Activated T-cell treated with anti-CD3 and anti-CD28 coated beads, Interleukin-2, amount 50 U/mL, for 72 hours (primary cell): ENCODE results near the gene CELSR1. TPM values are rescaled to one million over a fixed set of nuclear protein-coding genes. Genes with fewer than 3 reads are reported as not detected.
A peak's percentile ranks its signal among the peaks of the same experiment; 100 is the strongest.

ENCODE experiments used
- ATAC-seq, 2 donors: fragments of 150-1000 bp; cut with Tn5 transposase; replicated peaks in 1 of 2; 2 replicates each; pipeline ENCODE4 v1.10.0; 2021; ENCODE audit warnings: moderate library complexity in 2 of 2, mild to moderate bottlenecking in 1 of 2
- DNase-seq, 2 donors: peaks; one replicate each; pipeline ENCODE4 v3.0.0; 2021 to 2022; ENCODE audit warnings: mixed read lengths in 1 of 2
- H3K27ac Mint-ChIP-seq: one replicate; pipeline ENCODE4 v1.8.0; 2022; ENCODE audit warnings: mild to moderate bottlenecking, moderate library complexity, mixed read lengths
- H3K27me3 Mint-ChIP-seq: one replicate; pipeline ENCODE4 v1.8.0; 2022; ENCODE audit warnings: low read depth, mixed read lengths
- H3K36me3 Mint-ChIP-seq, 2 donors: one replicate each; pipeline ENCODE4 v1.8.0; 2022; ENCODE audit warnings: mixed read lengths in 2 of 2, mild to moderate bottlenecking in 1 of 2; ENCODE audit not compliant: insufficient read depth in 2 of 2
- H3K4me1 Mint-ChIP-seq: one replicate; pipeline ENCODE4 v1.8.0; 2022; ENCODE audit warnings: low read depth, mixed read lengths
- H3K4me3 Mint-ChIP-seq, 2 donors: one replicate each; pipeline ENCODE4 v1.8.0; 2022; ENCODE audit warnings: mild to moderate bottlenecking in 2 of 2, mixed read lengths in 2 of 2, moderate library complexity in 2 of 2
- H3K9me3 Mint-ChIP-seq, 2 donors: one replicate each; pipeline ENCODE4 v1.8.0; 2022; ENCODE audit warnings: mixed read lengths in 2 of 2
- total RNA-seq, 2 donors: library from RNA; stranded (reverse); gene quantifications; one replicate each; pipeline ENCODE4 v1.2.3, GENCODE V29; 2022

CELSR1 gene
- total RNA-seq, 2 donors from 2014 or later: 0.83 to 1.3 TPM

DNA sequence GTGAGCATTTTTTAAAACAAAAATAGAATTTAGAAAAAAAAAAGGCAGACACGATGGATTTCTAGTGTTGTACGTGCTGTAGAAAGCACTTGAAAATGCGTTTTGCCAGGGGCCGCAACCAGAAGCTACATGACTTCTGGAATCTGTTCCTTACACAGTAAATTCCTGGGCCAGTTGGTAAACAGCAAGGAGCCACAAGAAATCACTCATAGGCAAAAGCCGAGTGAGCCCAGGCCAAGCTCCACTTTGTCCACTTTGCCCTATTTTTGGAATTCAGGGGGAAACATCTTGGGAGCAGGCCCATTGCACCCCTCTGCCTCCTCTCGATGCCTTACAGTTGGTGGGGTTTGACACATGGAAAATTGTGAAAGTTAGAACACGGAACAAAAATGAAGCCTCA, 4.1 kb upstream of the CELSR1 start:
- ATAC-seq (no peak), DNase-seq (no peak)
- Mint-ChIP-seq H3K4me3 (no peak overlapping the region), H3K4me1 (peaks cover 16% of the 10 kb centered on the region), H3K9me3 (no peaks in the 10 kb centered on the region), H3K36me3 (no peaks in the 10 kb centered on the region), H3K27ac (no peak overlapping the region), H3K27me3 (peaks cover 26% of the 10 kb centered on the region)

DNA sequence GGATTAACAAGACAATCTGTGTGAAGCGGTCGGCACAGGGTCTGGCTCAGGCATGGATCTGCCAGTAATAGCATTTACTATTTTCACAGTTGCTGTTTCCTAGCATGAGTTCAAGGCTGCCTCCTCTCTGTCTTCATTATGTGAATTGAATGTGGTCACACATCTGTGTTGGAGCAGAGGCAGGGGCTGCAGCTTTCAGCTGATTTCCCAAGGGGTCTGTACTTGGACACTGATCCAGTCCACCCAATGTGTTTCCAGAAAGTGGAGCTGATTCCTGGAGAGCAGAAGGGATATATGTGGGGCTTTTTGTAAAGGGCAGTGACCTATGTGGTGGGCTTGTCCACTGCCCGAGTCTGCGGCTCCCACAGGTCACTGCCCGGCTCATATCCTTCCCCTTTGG, 3.5 kb upstream of the CELSR1 start:
- H3K4me1 Mint-ChIP-seq: peaks cover 16% of the 10 kb centered on the region
- H3K4me3 Mint-ChIP-seq: no peak overlapping the region
- H3K27me3 Mint-ChIP-seq: peaks cover 26% of the 10 kb centered on the region
- ATAC-seq (no peak), DNase-seq (no peak)
- H3K9me3 Mint-ChIP-seq: no peaks in the 10 kb centered on the region
- no peak overlapping the region for H3K27ac Mint-ChIP-seq
- no peaks in the 10 kb centered on the region for H3K36me3 Mint-ChIP-seq

DNA sequence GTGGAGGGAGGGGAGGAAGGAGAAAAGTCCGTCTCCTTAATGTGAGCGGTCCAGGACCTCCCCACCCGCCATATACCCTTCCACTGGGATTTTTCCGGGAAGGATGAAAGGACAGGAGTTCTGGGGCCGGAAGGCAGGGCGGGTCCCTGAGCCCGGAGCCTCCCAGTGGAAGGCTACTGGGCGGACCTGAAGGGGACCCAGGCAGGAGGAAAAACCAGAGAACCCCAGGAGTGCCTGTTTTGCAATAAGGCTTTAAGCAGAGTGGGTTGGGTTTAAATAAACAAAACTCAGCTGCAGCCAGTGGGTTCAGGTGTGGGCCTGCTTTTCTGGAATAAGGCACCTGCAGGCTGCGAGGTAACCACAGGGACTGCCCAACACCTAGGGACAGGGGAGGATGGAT, 1.7 kb upstream of the CELSR1 start:
- Mint-ChIP-seq H3K27ac (no peak overlapping the region), H3K4me3 (peak overlapping the region in 1 of 2 donors; percentile 76), H3K9me3 (no peaks in the 10 kb centered on the region), H3K27me3 (peaks cover 26% of the 10 kb centered on the region), H3K36me3 (no peaks in the 10 kb centered on the region), H3K4me1 (peaks cover 10% of the 10 kb centered on the region)
- no peak for DNase-seq
- ATAC-seq: no peak

DNA sequence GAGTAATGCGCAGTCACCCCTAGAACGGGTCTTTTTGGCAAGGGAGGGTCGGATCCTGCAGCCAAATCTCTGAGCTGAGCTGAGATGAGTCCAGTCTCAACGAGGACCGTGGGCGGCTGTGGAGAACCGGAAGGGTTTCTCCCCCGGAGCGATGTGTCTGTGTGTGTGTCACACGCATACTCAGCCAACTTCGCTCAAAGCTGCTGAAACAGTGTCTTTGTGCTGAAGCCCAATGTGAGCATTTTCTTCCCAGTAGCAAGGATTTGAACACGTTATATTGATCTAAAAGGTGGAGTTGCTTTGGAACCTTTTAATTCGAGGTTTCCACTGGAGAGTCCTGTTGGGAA, 1.4 kb upstream of the CELSR1 start:
- DNase-seq (peak; percentile 40 to 52), ATAC-seq (peak; percentile 31 to 37)
- Mint-ChIP-seq H3K27ac (no peak overlapping the region), H3K27me3 (peaks cover 26% of the 10 kb centered on the region), H3K4me1 (peaks cover 10% of the 10 kb centered on the region), H3K9me3 (no peaks in the 10 kb centered on the region), H3K36me3 (no peaks in the 10 kb centered on the region), H3K4me3 (peak overlapping the region; percentile 61 to 76)

DNA sequence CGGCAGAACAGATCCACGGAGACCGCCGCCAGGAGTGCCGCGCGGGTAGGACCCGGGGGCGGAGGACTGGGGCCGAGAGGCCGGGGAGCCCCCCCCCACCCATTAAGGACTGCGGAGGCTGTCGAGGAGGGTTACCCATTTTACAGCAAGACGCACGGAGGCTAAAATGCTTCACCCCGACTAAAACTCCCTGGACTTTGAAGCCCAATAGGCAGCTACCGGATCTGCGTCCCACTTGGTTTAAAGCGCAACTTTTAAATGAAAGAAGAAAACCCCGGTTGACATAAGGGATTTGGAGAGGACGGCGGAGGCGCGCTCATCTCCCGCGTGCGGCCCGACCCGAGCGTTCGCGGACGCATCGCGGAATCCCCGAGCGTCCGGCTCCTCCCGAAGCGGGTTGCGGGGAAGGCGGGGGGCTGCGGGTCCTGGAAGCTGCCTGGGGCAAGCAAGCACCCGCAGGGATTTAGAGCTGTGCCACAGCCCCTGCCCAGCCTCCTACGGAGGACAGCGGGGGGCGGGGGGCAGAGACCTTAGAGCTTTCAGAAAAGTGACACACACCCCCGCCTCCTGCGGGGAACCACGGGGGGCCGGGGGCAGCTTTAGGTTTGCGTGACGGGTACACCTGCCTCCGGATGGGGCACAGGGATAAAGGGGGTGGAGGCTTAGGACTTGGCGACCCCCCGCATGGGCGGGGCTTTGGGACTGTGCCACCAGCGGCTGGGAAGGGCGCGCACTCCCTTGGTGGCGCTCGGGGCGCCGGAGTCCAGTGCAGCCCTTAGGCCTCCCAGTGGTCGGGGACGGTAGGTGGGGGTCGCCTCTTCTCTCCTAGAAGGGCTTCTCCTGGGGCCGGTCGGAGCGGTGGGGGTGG, 760 bp upstream of the CELSR1 start:
- H3K36me3 Mint-ChIP-seq: no peaks in the 10 kb centered on the region
- H3K27ac Mint-ChIP-seq: no peak overlapping the region
- H3K4me1 Mint-ChIP-seq: peaks cover 10% of the 10 kb centered on the region
- H3K27me3 Mint-ChIP-seq: peaks cover 26% of the 10 kb centered on the region
- peak overlapping the region; percentile 61 to 76 for H3K4me3 Mint-ChIP-seq
- H3K9me3 Mint-ChIP-seq: no peaks in the 10 kb centered on the region
- ATAC-seq: no peak
- no peak for DNase-seq

DNA sequence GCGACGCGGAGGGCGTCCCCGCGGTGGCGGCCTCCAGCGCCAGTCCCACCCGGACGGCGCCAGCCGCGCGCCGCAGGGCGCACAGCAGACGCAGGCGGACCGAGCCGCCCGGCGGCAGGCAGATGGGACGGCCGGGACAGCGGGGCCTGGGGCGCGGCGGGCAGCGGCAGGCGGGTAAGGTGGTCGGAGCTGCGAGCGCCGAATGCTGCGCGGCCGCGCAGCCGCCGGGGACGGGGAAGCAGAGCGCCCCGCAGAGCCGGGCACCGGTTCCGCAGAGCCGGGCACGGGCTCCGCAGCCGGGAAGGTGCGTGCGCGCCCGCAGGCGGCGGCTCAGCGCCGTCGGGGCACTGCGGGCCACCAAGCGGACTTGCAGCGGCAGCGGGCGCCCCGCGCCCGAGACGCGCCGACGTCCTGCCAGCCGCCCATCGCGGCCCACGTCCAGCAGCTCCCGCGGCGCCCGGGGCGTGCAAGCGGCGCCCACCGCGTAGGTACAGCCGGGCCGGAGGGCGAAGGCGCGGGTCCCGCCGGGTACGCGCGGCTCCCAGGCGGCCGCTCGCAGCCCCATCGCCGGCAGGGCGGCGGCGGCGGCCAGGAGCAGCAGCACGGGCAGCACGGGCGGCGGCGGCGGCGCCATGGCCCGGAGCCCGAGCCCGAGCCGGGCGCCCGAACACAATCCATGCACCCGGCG, 739 bp downstream of the CELSR1 start:
- Mint-ChIP-seq H3K27me3 (peaks cover 26% of the 10 kb centered on the region), H3K9me3 (no peaks in the 10 kb centered on the region), H3K4me3 (no peak overlapping the region), H3K36me3 (no peaks in the 10 kb centered on the region), H3K4me1 (peaks cover 10% of the 10 kb centered on the region), H3K27ac (no peak overlapping the region)
- DNase-seq (no peak), ATAC-seq (peak; percentile 13 to 35)

DNA sequence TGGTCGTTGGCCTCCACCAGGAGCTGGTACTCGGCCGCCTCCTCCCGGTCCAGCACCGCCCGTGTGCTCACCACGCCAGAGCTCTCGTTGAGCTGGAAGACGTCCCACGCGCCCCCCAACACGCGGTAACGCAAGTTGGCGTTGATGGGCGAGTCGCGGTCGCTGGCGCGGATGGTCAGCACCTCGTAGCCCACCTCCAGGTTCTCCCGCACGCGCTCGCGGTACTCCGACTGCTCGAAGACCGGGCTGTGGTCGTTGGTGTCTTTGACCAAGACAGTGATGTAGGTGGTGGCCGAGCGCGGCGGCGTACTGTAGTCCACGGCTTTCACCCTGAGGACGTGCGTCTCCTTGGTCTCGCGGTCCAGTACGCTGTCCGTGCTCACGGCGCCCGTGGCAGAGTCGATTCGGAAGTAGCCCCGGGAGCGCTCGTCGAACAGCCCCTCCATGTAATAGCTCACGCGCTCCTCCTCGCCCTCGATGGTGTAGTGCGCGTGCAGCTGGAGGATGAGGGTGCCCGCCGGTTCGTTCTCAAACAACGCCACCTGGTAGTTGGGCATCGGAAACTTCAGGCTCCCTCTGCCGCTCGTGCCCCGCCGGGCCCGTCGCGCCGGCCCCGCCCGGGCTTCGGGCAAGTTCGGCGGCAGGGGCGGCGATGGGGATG, 1.4 kb downstream of the CELSR1 start:
- no peak for DNase-seq
- no peak overlapping the region for H3K27ac Mint-ChIP-seq
- no peak for ATAC-seq
- H3K27me3 Mint-ChIP-seq: peaks cover 26% of the 10 kb centered on the region
- H3K9me3 Mint-ChIP-seq: no peaks in the 10 kb centered on the region
- H3K36me3 Mint-ChIP-seq: no peaks in the 10 kb centered on the region
- peak overlapping the region in 1 of 2 donors; percentile 42 for H3K4me3 Mint-ChIP-seq
- peaks cover 10% of the 10 kb centered on the region for H3K4me1 Mint-ChIP-seq

DNA sequence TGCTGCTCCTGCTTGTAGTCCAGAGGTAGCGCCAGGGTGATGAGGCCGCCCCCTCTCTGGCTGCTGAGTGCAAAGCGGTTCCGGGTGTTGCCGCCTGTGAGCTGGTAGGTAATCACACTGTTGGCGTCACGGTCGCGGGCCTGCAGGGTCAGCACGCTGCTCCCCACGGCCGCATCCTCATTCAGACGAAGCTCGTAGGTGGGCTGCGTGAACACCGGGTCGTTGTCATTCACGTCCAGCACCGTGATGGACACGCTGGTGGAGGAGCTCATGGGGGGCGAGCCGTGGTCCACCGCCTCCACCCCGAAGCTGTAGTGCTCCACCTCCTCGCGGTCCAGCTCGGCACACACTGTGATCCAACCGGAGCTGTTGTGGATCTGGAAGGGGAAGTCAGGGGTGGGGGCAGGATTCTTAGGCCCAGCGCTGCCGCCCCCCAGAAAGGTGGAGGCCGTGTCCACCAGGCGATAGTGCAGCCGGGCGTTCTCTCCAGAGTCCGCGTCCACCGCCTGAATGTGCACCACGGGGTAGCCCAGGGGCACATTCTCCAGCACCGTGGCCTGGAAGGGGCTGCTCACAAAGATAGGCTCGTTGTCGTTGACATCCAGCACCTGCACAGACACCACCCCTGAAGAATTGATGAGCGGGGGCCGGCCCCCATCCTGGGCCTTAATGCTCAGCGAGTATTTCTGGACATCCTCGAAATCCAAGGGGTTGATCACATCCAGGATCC, 2.4 kb downstream of the CELSR1 start:
- Mint-ChIP-seq H3K4me1 (peaks cover 10% of the 10 kb centered on the region), H3K36me3 (no peaks in the 10 kb centered on the region), H3K9me3 (no peaks in the 10 kb centered on the region), H3K4me3 (peak overlapping the region in 1 of 2 donors; percentile 12), H3K27me3 (peaks cover 18% of the 10 kb centered on the region), H3K27ac (no peak overlapping the region)
- ATAC-seq (no peak), DNase-seq (no peak)

DNA sequence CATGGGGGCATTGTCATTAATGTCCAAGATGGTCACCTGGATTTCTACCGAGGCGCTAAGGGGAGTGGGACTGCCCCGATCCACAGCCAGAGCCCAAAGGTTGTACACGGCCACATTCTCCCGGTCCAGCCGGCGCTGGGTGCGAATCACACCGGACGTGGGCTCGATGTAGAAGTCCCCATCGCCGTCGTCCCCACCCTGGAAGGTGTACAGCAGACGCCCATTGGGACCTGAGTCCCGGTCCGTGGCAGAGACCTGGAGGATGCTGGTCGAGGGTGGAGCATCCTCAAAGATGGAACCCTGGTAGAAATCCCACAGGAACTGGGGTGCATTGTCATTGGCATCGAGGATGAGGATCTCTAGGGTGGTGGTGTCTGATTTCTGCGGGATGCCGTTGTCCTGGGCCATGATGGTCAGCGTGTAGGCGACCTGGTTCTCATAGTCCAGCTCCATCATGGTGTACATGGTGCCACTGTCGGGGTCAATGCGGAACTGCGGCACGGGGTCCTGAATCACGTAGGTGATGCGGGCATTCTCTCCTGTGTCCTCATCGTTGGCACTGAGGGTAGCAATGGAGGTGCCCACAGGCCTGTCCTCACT, 3.1 kb downstream of the CELSR1 start:
- H3K27ac Mint-ChIP-seq: no peak overlapping the region
- H3K4me3 Mint-ChIP-seq: no peak overlapping the region
- ATAC-seq (no peak), DNase-seq (no peak)
- peaks cover 10% of the 10 kb centered on the region for H3K4me1 Mint-ChIP-seq
- H3K9me3 Mint-ChIP-seq: no peaks in the 10 kb centered on the region
- no peaks in the 10 kb centered on the region for H3K36me3 Mint-ChIP-seq
- peaks cover 12% of the 10 kb centered on the region for H3K27me3 Mint-ChIP-seq

DNA sequence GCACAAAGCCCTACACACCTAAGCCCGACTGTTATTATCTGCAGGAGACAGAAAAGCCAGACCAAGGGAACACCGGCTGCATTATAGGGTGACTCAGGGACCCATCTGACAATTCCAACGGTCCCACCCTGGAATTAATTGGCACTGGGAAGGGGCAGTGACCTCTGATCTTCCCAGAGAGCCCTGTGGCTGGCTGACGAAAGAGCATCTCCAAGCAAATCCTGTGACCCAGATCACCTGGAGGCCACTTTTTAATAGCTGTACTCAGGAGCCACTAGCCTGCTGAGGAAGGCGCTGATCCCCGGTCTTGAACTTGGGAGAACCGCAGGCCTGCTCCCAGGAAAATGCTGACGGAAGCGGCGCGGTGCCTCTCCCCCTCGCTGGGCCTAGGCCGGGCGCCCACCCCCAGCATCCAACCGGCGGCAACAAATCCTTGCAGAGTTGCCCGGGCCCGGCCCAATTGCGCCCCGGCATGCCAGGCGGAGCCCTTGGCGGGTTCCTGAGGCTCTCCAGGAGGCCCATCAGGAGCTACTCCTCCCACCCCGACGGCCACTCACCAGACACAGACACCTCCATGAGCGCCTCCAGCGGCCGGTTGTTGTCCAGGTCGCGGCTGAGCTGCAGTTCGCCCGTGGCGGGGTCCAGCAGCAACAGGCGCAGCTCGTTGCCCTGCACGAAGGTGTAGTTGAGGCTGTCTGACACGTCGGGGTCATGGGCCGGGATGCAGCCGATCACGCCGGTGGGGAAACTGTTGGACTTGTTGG, 4.2 kb downstream of the CELSR1 start:
- Mint-ChIP-seq H3K4me3 (no peak overlapping the region), H3K4me1 (peaks cover 4% of the 10 kb centered on the region), H3K27ac (no peak overlapping the region), H3K27me3 (peaks cover 5% of the 10 kb centered on the region), H3K9me3 (no peaks in the 10 kb centered on the region), H3K36me3 (no peaks in the 10 kb centered on the region)
- ATAC-seq (no peak), DNase-seq (no peak)

DNA sequence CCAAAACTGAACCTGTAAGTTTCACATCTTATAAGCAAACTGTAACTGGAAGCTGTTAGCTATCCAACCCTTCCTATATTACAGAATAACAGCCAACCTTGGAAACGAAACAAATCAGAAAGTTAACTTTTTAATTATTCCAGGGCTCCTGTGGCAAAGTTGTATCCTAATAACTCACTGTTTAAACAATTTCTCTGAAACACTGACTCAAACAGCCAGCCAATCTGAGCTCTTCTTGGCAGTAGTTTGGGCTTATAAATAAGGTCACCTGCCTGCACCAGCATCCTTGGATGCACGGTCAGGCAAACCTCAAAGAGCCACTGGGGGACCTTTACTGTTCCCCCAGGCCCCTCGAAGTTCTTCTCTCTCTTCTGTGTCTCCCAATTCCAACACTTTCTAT, 5.0 kb downstream of the CELSR1 start:
- H3K27me3 Mint-ChIP-seq: peaks cover 11% of the 10 kb centered on the region
- no peaks in the 10 kb centered on the region for H3K36me3 Mint-ChIP-seq
- H3K27ac Mint-ChIP-seq: no peak overlapping the region
- no peak for ATAC-seq
- H3K4me3 Mint-ChIP-seq: no peak overlapping the region
- no peak for DNase-seq
- peaks cover 6% of the 10 kb centered on the region for H3K4me1 Mint-ChIP-seq
- no peaks in the 10 kb centered on the region for H3K9me3 Mint-ChIP-seq

DNA sequence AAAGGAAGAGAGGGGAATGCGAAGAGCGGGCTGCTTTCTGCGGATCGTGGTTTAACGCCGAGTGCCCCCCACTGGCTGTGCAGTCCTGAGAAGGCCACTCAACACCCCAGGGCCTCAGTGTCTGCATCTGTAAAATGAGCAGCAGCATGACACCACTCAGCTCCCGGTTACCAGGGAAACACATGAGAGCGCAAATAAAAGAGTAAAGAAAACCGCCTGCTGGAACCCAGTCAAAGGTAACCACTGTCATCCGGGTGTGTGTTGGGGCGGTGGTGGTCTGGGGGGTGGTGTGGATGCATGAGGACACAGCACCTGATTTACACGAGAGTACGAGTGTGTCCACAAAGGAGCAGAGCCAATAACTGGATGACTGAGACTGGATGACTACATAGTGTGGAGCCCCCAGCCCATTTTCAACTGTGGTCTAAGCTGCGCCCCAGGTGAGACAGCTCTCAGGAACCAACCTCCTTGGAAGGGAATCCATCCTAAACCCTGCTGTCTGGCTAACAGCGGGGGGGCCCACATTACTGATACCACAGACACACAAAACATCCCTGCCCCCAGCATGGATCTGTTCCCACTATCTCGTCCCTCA, 5.7 kb downstream of the CELSR1 start:
- no peaks in the 10 kb centered on the region for H3K9me3 Mint-ChIP-seq
- peaks cover 18% of the 10 kb centered on the region for H3K27me3 Mint-ChIP-seq
- no peak overlapping the region for H3K27ac Mint-ChIP-seq

More for the DNA sequence above, 5.7 kb downstream of the CELSR1 start:
- Mint-ChIP-seq H3K4me1 (peaks cover 6% of the 10 kb centered on the region), H3K36me3 (no peaks in the 10 kb centered on the region), H3K4me3 (no peak overlapping the region)
- DNase-seq: no peak
- no peak for ATAC-seq
